ENCODE results near the gene SPN.
"Not testable (repeated sequence)": the region's sequence is repeated elsewhere in the genome, so short reads cannot be mapped to it uniquely, and the experiment has no call there.

GRCh38 chr16:29635902-29636301 is 27.1 kb upstream of the SPN start:
- not testable (repeated sequence) for TF ChIP-seq POLR2A (IDR thresholded peaks at IDR 0.05)
- TF ChIP-seq, protein P1, sequence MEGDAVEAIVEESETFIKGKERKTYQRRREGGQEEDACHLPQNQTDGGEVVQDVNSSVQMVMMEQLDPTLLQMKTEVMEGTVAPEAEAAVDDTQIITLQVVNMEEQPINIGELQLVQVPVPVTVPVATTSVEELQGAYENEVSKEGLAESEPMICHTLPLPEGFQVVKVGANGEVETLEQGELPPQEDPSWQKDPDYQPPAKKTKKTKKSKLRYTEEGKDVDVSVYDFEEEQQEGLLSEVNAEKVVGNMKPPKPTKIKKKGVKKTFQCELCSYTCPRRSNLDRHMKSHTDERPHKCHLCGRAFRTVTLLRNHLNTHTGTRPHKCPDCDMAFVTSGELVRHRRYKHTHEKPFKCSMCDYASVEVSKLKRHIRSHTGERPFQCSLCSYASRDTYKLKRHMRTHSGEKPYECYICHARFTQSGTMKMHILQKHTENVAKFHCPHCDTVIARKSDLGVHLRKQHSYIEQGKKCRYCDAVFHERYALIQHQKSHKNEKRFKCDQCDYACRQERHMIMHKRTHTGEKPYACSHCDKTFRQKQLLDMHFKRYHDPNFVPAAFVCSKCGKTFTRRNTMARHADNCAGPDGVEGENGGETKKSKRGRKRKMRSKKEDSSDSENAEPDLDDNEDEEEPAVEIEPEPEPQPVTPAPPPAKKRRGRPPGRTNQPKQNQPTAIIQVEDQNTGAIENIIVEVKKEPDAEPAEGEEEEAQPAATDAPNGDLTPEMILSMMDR (IDR thresholded peaks at IDR 0.05): not testable (repeated sequence)
